ENCODE results near the gene SPNS2. TPM values are rescaled to one million over a fixed set of nuclear protein-coding genes. Genes with fewer than 3 reads are reported as not detected.

SPNS2 gene
- total and polyA plus RNA-seq, 2 donors (not counting 1 experiment from before 2014, with no cell fraction given): 0.48 TPM; not detected in 1

DNA sequence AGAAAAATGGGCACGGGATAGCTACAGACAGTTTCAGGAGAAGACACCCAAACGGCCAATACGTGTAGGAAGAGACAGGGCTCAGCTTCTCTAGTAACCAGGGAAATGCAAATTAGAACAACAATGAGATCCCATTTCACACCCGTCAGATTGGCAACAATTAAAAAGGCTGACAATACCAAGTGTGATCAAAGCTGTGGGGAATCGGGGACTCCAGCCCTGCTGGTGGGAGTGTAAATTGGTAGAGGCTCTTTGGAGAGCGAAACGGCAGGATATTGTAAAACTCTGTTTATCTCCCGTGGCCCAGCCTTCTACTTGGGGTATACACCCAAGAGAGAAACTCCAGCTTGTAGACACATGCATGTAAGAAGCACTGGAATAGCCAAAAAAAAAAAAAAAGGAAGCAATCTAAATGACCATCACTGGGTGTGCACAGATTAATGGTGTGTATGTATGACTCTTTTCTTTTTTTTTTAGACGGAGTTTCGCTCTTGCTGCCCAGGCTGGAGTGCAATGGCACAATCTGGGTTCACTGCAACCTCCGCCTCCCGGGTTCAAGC, 29.0 kb downstream of the SPNS2 start:
- intact Hi-C loops (cut with micrococcal nuclease): no loop called here
- Histone ChIP-seq H3K4me3 (ENCODE audit: control extremely low read depth in 1 of 5, extremely low read depth in 1 of 5, insufficient read depth in 1 of 5, low read depth in 2 of 5, low read length in 4 of 5) (no peak overlapping the region), H3K4me2 (replicated peaks; ENCODE audit: low read depth, low read length, poor library complexity, severe bottlenecking) (no peak overlapping the region), H3K4me1 (ENCODE audit: control insufficient read depth in 2 of 2, insufficient read depth in 2 of 2, low read length in 2 of 2) (peaks cover 0 to 16% of the 10 kb centered on the region in 2 donors), H3K9ac (ENCODE audit: low read length) (no peak overlapping the region), H4K20me1 (ENCODE audit: control insufficient read depth, insufficient read depth, low read length, poor library complexity, severe bottlenecking) (no peaks in the 10 kb centered on the region), H3K79me2 (ENCODE audit: control insufficient read depth, insufficient read depth, low read length) (no peaks in the 10 kb centered on the region), H3K9me3 (ENCODE audit: control extremely low read depth in 1 of 3, control insufficient read depth in 2 of 3, insufficient read depth in 1 of 3, low read length in 2 of 3) (no peaks in the 10 kb centered on the region), H3K27ac (ENCODE audit: low read length in 2 of 2) (no peak overlapping the region), H3K36me3 (replicated peaks in 1 of 2; ENCODE audit: control extremely low read depth in 1 of 2, control insufficient read depth in 1 of 2, extremely low read depth in 1 of 2, insufficient read depth in 2 of 2, low read length in 1 of 2) (no peaks in the 10 kb centered on the region), H3K27me3 (replicated peaks in 1 of 4; ENCODE audit: control extremely low read depth in 1 of 4, control insufficient read depth in 3 of 4, insufficient read depth in 4 of 4, low read length in 3 of 4) (peaks cover 0 to 2% (median 0%) of the 10 kb centered on the region in 4 experiments), H2AFZ (ENCODE audit: insufficient read depth, low read depth, low read length, poor library complexity, severe bottlenecking) (no peak overlapping the region)
- peaks cover 15% of the 10 kb centered on the region for H3K27me3 Mint-ChIP-seq
- no peak overlapping the region for H3K4me3 Mint-ChIP-seq
- DNase-seq (no peak), ATAC-seq (ENCODE audit: low read depth) (no peak)
- ChIA-PET CTCF (interaction anchor here (0.7 kb wide), 1 partner anchor 70 kb away, joined by 4 read pairs; no protein-coding TSS in a partner anchor), POLR2A (no interaction called here)
- no peak overlapping the region for H3K27ac Mint-ChIP-seq
- no peaks in the 10 kb centered on the region for H3K9me3 Mint-ChIP-seq (ENCODE audit: insufficient read depth)
- TF ChIP-seq, protein P1, sequence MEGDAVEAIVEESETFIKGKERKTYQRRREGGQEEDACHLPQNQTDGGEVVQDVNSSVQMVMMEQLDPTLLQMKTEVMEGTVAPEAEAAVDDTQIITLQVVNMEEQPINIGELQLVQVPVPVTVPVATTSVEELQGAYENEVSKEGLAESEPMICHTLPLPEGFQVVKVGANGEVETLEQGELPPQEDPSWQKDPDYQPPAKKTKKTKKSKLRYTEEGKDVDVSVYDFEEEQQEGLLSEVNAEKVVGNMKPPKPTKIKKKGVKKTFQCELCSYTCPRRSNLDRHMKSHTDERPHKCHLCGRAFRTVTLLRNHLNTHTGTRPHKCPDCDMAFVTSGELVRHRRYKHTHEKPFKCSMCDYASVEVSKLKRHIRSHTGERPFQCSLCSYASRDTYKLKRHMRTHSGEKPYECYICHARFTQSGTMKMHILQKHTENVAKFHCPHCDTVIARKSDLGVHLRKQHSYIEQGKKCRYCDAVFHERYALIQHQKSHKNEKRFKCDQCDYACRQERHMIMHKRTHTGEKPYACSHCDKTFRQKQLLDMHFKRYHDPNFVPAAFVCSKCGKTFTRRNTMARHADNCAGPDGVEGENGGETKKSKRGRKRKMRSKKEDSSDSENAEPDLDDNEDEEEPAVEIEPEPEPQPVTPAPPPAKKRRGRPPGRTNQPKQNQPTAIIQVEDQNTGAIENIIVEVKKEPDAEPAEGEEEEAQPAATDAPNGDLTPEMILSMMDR (IDR thresholded peaks at IDR 0.05): no peak
- TF ChIP-seq EZH2 (IDR thresholded peaks at IDR 0.05; ENCODE audit: borderline replicate concordance, insufficient read depth, low read depth, low read length, poor library complexity, severe bottlenecking): no peak
- H3K4me1 Mint-ChIP-seq: no peaks in the 10 kb centered on the region
- WGBS (ENCODE audit: insufficient coverage): 89% methylated on average over 3 of the region's 12 CpGs

DNA sequence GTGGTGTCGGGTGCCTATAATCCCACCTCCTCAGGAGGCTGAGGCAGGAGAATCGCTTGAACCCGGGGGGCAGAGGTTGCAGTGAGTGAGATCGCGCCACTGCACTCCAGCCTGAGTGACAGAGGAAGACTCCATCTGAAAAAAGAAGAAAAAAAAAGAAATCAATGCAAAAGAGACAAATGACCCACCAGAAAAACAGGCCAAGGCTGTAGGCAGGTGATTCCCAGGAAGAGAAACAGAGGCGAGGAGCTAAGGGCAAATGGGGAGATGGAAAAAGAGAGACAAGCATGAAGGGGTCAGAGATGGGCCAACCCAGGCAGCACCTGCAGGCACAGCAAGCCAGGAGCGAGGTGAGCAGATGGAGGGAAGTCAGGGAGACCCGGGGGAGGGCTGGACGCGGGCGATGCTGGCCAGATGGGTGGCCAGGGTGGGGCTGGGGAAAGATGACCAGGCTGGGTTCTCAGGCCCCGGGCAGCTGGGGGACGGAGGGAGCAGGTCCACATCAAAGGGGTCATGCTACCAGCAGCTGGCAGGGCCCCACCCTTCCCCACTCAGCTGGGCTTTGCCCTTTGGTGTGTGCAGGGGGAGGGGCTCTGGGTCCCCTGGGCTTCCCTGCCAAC, 31.0 kb downstream of the SPNS2 start:
- Histone ChIP-seq H3K4me3 (ENCODE audit: control extremely low read depth in 1 of 5, extremely low read depth in 1 of 5, insufficient read depth in 1 of 5, low read depth in 2 of 5, low read length in 4 of 5) (no peak overlapping the region), H3K79me2 (ENCODE audit: control insufficient read depth, insufficient read depth, low read length) (no peaks in the 10 kb centered on the region), H2AFZ (ENCODE audit: insufficient read depth, low read depth, low read length, poor library complexity, severe bottlenecking) (no peak overlapping the region), H3K9me3 (ENCODE audit: control extremely low read depth in 1 of 3, control insufficient read depth in 2 of 3, insufficient read depth in 1 of 3, low read length in 2 of 3) (no peaks in the 10 kb centered on the region), H3K9ac (ENCODE audit: low read length) (no peak overlapping the region), H3K4me1 (ENCODE audit: control insufficient read depth in 2 of 2, insufficient read depth in 2 of 2, low read length in 2 of 2) (no peaks in the 10 kb centered on the region), H4K20me1 (ENCODE audit: control insufficient read depth, insufficient read depth, low read length, poor library complexity, severe bottlenecking) (no peaks in the 10 kb centered on the region), H3K27ac (ENCODE audit: low read length in 2 of 2) (no peak overlapping the region), H3K36me3 (replicated peaks in 1 of 2; ENCODE audit: control extremely low read depth in 1 of 2, control insufficient read depth in 1 of 2, extremely low read depth in 1 of 2, insufficient read depth in 2 of 2, low read length in 1 of 2) (no peaks in the 10 kb centered on the region), H3K4me2 (replicated peaks; ENCODE audit: low read depth, low read length, poor library complexity, severe bottlenecking) (no peak overlapping the region), H3K27me3 (replicated peaks in 1 of 4; ENCODE audit: control extremely low read depth in 1 of 4, control insufficient read depth in 3 of 4, insufficient read depth in 4 of 4, low read length in 3 of 4) (peaks cover 0 to 2% (median 0%) of the 10 kb centered on the region in 4 experiments)
- intact Hi-C loops (cut with micrococcal nuclease): no loop called here
- Mint-ChIP-seq H3K9me3 (ENCODE audit: insufficient read depth) (no peaks in the 10 kb centered on the region), H3K4me3 (no peak overlapping the region), H3K4me1 (no peaks in the 10 kb centered on the region), H3K27ac (no peak overlapping the region), H3K27me3 (peaks cover 19% of the 10 kb centered on the region)
- DNase-seq: no peak
- ChIA-PET POLR2A (interaction anchor here (0.6 kb wide), 1 partner anchor 337 kb away, joined by 4 read pairs; no protein-coding TSS in a partner anchor), CTCF (no interaction called here)
- WGBS (ENCODE audit: insufficient coverage): 88% methylated on average over 7 of the region's 13 CpGs
- no peak for ATAC-seq (ENCODE audit: low read depth)
- TF ChIP-seq, protein P1 (IDR thresholded peaks at IDR 0.05): no peak

Measured in B cell (primary cell).